IPS-NIHi7 (cell line): Measurements from ENCODE around the gene ME3.

Experiments used
- DNase-seq: peaks from one replicate; pipeline ENCODE4 v3.0.0; 2012; ENCODE audit warnings: mixed read lengths; ENCODE audit errors: extremely low spot score

Gene ME3

DNA sequence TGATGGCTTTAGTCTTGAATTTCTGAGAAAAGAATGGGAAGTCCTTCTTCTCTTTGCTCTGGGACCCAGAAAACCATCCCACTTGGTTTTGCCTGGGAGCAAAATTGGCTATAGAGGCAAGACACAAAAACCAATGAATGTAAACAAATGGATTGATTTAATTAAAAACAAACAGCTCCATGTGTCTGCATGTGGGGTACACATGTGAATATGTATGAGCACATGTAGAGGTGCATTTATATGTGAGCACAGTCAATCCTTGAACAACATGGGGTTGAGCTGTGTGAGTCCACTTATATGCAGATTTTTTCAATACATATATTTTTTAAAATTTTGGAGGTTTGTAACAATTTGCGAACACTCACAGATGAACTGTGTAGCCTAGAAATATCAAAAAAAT lies 210.5 kb downstream of the ME3 start:
- no peak for DNase-seq

DNA sequence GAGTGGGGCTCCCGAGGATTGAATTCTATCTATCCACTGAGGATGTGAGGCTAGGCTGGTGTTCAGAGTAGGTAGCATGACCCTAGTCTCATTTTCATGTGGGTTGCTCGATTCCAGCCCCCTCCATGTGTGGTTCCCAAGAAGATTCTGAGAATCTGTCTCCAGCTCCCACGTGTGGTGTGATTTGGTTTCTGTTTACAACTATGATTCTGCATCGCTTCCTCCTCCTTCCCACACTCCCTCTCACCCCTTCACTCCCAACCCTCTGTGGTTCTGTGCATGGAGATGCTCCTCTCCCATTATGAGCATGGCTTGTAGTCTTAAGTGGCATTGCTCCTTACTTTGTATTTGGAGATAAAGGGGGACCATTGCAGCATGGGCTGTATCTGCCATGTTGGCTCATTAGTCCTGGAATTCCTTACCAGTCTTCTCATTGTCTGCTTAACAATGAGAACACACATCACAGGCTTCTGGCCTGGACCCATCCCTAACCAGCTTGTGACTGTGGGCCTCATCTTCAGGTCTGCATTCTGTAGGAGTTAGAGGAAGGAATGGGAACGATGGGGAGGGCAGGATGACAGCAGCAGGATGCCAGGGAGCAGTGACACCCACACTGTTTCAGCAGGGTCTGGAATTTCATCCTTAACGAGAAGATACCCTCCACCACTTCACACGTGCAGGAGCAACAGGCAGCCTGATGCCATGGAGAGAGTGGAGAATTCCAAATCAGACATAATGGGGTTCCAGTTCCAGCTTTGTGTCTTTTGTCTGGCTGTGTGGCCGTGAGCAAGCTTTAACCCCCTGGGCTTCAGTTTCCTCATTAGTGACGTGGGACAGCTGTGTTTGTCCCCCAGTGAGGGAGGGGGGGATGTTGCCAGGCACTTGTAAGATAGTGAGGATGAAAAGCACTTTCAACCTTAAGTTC lies 211.7 kb downstream of the ME3 start:
- DNase-seq: no peak

- peak; percentile 45 for DNase-seq
Measured at GRCh38 chr11:86459682-86460460, 212.5 kb downstream of the ME3 start.

DNA sequence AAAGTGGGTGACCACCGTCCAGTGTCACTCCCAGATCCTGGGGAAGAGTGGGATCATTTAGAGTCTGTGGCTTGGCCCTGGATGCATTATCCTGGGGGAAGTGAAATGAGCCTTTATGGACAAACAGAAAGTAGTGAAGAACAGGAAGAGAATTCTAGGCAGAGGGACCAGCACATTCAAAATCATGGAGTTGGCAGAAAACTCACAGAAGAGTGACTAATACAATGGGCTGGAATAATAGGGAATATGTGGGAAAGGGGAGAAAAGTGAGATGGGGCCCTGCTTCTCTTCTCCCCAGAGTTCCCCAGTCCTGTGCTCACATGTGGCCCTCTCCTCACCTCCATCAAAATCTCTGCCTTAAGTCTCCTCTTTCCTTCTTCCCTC lies 213.4 kb downstream of the ME3 start:
- no peak for DNase-seq

DNA sequence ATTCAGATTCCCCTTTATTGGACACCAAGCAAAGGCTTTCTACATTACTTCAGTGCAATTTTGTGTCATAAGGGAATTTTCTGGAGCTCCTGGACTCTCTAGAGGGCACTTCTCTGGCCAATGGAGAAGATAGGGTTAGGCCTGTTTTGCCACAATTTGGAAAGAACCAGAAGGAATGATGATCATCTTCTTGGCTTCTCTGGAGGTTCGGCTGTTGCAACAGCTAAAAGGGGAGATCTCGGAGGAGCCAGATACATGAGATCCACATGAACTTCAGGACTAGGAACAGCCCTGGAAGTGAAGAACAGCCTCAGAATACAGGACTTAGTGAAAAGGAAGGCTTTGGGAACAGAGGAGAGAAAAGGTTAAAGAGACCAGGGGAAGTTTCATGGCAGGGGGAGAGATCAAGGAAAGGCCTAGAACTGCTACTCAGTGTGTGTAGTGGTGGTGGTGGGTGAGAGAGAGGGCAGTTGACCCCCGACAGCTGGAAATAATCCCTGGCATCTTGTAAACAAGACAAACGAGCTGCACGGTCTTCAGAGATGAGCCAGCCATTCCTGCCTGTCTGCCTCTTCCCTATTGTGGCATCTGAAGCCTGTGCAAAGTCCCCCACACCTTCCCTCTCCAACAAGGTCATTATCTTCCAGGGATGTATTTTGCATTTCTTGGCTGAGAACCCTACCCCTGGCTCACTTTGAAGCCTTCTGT lies 214.0 kb downstream of the ME3 start:
- DNase-seq: no peak

GRCh38 chr11:86456075-86456939 lies 216.1 kb downstream of the ME3 start:
- DNase-seq: peak; percentile 90

DNA sequence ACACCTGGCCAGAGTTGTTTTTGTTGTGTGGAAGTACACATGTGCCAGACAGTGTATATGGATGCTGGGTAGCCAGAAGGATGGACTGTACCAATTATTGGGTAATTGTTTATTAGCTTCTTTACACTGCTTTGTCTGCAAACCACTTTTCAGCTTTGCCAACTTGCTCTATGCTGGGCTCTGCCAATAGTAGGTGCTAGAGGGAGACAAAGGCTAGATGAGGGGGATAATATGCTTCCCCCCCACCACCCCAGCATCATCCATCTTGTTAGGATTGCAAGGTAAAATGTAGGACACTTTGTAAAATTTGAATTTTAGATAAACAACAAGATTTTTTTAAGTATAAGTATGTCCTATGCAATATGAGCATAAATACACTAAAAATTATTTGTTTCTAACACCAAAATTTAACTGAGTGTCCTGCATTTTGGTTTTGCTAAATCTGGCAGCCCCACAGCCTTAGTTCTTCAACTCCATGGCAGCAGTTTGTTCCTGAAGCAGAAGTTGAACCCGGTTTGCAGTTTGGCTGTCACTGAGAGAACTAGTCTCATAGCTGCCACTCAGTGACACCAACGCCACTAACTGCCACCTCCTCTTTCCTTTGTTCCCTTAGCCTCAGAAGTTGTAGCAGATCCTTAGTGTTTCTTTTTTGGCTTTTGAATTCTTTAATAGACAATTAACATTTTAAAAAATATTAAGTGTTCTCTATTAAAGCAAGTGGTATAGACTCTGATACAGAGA lies 219.0 kb downstream of the ME3 start:
- DNase-seq: no peak

GRCh38 chr11:86449993-86450629 lies 222.3 kb downstream of the ME3 start:
- no peak for DNase-seq

DNA sequence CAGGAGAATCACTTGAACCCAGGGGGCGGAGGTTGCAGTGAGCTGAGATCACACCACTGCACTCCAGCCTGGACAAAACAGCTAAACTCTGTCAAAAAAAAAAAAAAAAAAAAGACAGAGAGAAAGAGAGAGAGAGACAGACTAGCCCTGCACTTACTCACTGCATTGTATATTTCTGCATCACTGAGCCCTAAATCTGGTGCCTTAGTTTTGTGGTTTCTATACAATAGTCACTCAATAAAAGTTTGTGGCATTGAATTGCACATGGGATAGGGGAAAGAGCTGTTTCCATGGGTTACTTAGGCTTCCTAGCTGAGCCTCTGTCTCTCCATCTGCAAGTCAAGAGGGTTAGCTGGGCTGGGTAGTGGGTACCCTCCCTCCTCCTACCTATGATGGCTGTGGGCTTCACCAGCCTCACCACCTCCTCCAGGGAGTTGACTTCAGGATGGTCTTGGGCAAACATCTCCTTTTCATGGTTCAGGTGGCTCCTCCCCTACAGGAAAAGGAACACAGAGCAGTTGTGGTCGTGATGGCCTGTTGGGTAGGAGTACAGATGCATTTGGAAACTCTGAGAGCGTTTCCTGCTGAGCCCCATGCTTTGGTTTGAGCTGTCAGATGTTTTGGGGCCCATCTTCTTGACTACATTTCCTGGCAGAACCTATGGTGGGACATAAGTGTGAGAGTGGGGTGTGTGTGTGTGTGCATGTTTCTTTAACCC lies 224.5 kb downstream of the ME3 start:
- no peak for DNase-seq

- DNase-seq: no peak
Measured at GRCh38 chr11:86446924-86447285, 225.5 kb downstream of the ME3 start.

DNA sequence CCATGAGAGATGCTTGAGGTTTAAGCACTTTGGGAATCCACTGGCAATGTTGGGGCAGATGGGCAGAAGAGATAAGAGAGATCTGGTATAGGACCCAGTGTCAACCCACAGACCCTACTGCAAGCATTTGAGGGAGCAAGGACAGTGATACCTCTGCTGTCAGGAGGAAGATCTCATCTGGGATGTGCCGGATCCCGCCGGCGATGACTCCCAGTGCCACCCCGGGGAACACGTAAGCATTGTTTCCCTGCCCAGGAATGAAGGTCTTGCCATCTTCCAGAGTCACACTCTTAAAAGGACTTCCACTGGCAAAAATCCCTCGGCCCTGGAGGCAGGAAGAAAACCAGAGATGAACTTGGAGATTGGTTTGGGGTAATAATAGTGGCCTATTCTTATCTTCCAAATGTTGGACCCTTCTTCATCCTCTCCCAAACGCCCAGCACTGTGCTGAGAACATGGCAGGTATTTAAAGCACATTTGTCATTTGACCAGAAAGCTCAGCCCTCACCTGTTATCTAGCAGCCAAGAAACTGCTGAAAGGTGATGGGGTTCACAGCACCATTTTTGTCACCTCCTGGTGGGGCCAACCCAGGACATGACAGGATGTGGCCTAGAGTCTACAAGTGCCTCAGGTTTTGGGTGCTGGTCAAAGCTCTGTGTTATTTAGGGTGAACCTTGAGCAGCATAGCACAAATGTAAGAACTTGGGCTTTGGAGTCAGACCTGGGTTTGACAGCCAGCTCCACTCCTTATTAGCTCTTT lies 226.1 kb downstream of the ME3 start:
- DNase-seq: no peak

GRCh38 chr11:86444981-86445380 lies 227.4 kb downstream of the ME3 start:
- no peak for DNase-seq

DNA sequence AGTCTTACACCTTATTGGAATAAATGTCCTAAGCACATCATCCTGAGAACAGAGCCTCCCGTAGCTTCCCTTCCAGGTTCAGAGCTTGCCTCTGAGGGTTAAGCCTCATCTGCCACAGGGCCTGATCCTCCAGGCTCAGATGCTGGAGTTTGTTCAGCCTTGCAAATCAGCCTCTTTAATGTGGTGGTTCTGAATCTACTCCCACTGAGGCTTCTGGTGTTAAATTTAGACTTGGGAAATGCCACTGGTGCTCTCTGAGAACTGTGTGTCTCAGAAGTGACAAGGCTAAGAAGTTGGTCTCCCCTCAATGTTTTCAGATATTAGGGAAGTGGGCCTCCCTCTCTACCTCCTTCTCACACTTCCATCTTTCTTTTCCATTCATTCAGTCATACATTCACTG lies 229.0 kb downstream of the ME3 start:
- no peak for DNase-seq

GRCh38 chr11:86442827-86443226 lies 229.6 kb downstream of the ME3 start:
- no peak for DNase-seq

DNA sequence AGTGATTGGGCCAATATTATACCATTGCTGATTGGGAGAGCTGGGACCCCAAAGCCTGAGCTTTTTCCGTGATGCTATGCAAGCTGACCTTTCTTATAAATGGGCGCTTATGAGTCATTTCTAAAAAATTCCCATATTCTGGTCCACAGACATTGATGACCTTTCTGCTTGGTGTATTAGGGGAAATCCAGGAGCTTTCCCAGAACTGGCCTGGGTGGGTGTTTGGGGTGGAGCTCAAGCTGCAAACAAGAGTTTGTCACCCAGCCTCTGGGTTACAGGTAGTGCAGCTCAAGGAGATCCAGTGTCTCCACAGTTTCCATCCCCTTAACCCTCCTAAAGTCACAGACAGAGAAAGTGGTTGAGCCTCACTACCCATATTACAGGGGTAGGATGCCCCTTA lies 230.0 kb downstream of the ME3 start:
- no peak for DNase-seq

- DNase-seq: no peak
Measured at GRCh38 chr11:86440843-86441242, 231.6 kb downstream of the ME3 start.

GRCh38 chr11:86440305-86440716 lies 232.1 kb downstream of the ME3 start:
- DNase-seq: no peak

GRCh38 chr11:86438685-86439084 lies 233.7 kb downstream of the ME3 start:
- DNase-seq: no peak

DNA sequence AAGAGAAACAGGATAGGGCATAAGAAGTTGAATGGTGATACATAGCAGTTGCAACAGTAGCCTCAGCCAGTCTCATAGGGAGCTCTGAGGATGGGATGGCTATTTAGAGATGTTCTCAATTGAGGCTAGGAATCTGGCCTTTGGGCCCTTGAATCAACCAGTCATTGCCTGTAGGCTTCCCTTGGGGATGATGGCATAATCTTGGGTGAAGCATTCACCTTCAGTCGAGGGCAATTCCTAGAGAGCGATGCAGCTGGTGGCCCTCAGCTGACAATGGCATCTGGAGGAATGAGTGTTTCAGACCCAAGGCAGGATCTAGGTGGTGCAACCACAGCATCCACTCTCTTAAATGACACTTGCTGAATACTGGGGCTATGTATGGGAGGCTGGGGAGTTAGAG lies 236.7 kb downstream of the ME3 start:
- DNase-seq: no peak
